ENCODE measurements around the gene MNX1.
A peak's percentile ranks its signal among the peaks of the same experiment; 100 is the strongest.

MNX1 gene

GRCh38 chr7:157010588-157011332 is at the start of gene MNX1:
TSS of gene MNX1 (minus strand) at chr7:157010663. CDS start at chr7:157010350, 313 bp downstream.
- peak; percentile 31 for DNase-seq

- no peak for DNase-seq
These were observed 49.1 kb upstream of the MNX1 start for GRCh38 chr7:157059534-157059933.

- no peak for DNase-seq
These were observed 48.2 kb upstream of the MNX1 start for GRCh38 chr7:157058701-157059100.

GRCh38 chr7:157058068-157058467 is 47.6 kb upstream of the MNX1 start:
- no peak for DNase-seq

GRCh38 chr7:157056957-157057902 is 46.8 kb upstream of the MNX1 start:
- no peak for DNase-seq

- DNase-seq: no peak
These were observed 45.8 kb upstream of the MNX1 start for GRCh38 chr7:157056246-157056645.

- DNase-seq: no peak
These were observed 44.5 kb upstream of the MNX1 start for GRCh38 chr7:157054927-157055326.

- DNase-seq: no peak
These were observed 42.7 kb upstream of the MNX1 start for GRCh38 chr7:157053118-157053517.

- DNase-seq: no peak
These were observed 36.7 kb upstream of the MNX1 start for GRCh38 chr7:157047148-157047547.

- no peak for DNase-seq
These were observed 36.2 kb upstream of the MNX1 start for GRCh38 chr7:157046681-157047080.

- DNase-seq: no peak
These were observed 34.6 kb upstream of the MNX1 start for GRCh38 chr7:157044943-157045660.

- no peak for DNase-seq
These were observed 33.8 kb upstream of the MNX1 start for GRCh38 chr7:157044147-157044687.

GRCh38 chr7:157043745-157044144 is 33.3 kb upstream of the MNX1 start:
- DNase-seq: no peak

GRCh38 chr7:157041514-157042277 is 31.2 kb upstream of the MNX1 start:
- DNase-seq: no peak

GRCh38 chr7:157041004-157041403 is 30.5 kb upstream of the MNX1 start:
- no peak for DNase-seq

GRCh38 chr7:157037635-157038034 is 27.2 kb upstream of the MNX1 start:
- no peak for DNase-seq

- DNase-seq: no peak
These were observed 26.6 kb upstream of the MNX1 start for GRCh38 chr7:157037028-157037427.

- DNase-seq: no peak
These were observed 25.5 kb upstream of the MNX1 start for GRCh38 chr7:157035979-157036378.

GRCh38 chr7:157035302-157035701 is 24.8 kb upstream of the MNX1 start:
- DNase-seq: no peak

- DNase-seq: no peak
These were observed 23.3 kb upstream of the MNX1 start for GRCh38 chr7:157033483-157034473.
